ENCODE data around the gene FAM135A. TPM values are rescaled to one million over a fixed set of nuclear protein-coding genes. Genes with fewer than 3 reads are reported as not detected.

Gene FAM135A
- total RNA-seq, 1 donor, result 16.3 TPM

GRCh38 chr6:70502484-70502883, 89.2 kb downstream of the FAM135A start:
- Histone ChIP-seq H4K20me1 (ENCODE audit: insufficient read depth, low read length) (no peaks in the 10 kb centered on the region), H3K36me3 (ENCODE audit: insufficient read depth, low read length) (peaks cover 9% of the 10 kb centered on the region), H3K27ac (ENCODE audit: low read depth, low read length) (no peak overlapping the region)

GRCh38 chr6:70503813-70504465, 90.6 kb downstream of the FAM135A start:
- Histone ChIP-seq H4K20me1 (ENCODE audit: insufficient read depth, low read length) (no peaks in the 10 kb centered on the region), H3K4me2 (ENCODE audit: insufficient read depth, low read length) (no peak overlapping the region), H3K79me2 (ENCODE audit: insufficient read depth, low read length) (no peaks in the 10 kb centered on the region), H3K27me3 (ENCODE audit: insufficient read depth, low read length) (no peaks in the 10 kb centered on the region), H3K4me3 (ENCODE audit: insufficient read depth, low read length) (no peak overlapping the region), H3K9me3 (ENCODE audit: low read depth, low read length) (peaks cover 5% of the 10 kb centered on the region), H3K27ac (ENCODE audit: low read depth, low read length) (no peak overlapping the region), H3K4me1 (ENCODE audit: insufficient read depth, low read length) (no peaks in the 10 kb centered on the region), H2AFZ (ENCODE audit: low read length) (no peak overlapping the region), H3K36me3 (ENCODE audit: insufficient read depth, low read length) (peaks cover 9% of the 10 kb centered on the region)
- no peak for DNase-seq (ENCODE audit: insufficient read length, low spot score, missing footprints)
- no peak for TF ChIP-seq CTCF (IDR thresholded peaks at IDR 0.05; ENCODE audit: extremely low read depth, low read depth, low read length)

More at GRCh38 chr6:70502484-70502883, 89.2 kb downstream of the FAM135A start:
- no peak for TF ChIP-seq CTCF (IDR thresholded peaks at IDR 0.05; ENCODE audit: extremely low read depth, low read depth, low read length)
- H2AFZ ChIP-seq (ENCODE audit: low read length), result no peak overlapping the region
- no peak for DNase-seq (ENCODE audit: insufficient read length, low spot score, missing footprints)
- no peaks in the 10 kb centered on the region for H3K4me1 ChIP-seq (ENCODE audit: insufficient read depth, low read length)
- H3K27me3 ChIP-seq (ENCODE audit: insufficient read depth, low read length), result no peaks in the 10 kb centered on the region
- H3K4me2 ChIP-seq (ENCODE audit: insufficient read depth, low read length), result no peak overlapping the region
- peaks cover 5% of the 10 kb centered on the region for H3K9me3 ChIP-seq (ENCODE audit: low read depth, low read length)
- no peak overlapping the region for H3K4me3 ChIP-seq (ENCODE audit: insufficient read depth, low read length)
- H3K79me2 ChIP-seq (ENCODE audit: insufficient read depth, low read length), result no peaks in the 10 kb centered on the region

- Histone ChIP-seq H3K4me1 (ENCODE audit: insufficient read depth, low read length) (no peaks in the 10 kb centered on the region), H3K27me3 (ENCODE audit: insufficient read depth, low read length) (no peaks in the 10 kb centered on the region), H3K36me3 (ENCODE audit: insufficient read depth, low read length) (peaks cover 9% of the 10 kb centered on the region), H3K27ac (ENCODE audit: low read depth, low read length) (no peak overlapping the region), H3K4me2 (ENCODE audit: insufficient read depth, low read length) (no peak overlapping the region), H3K9me3 (ENCODE audit: low read depth, low read length) (peaks cover 5% of the 10 kb centered on the region), H3K79me2 (ENCODE audit: insufficient read depth, low read length) (no peaks in the 10 kb centered on the region), H2AFZ (ENCODE audit: low read length) (no peak overlapping the region), H4K20me1 (ENCODE audit: insufficient read depth, low read length) (no peaks in the 10 kb centered on the region), H3K4me3 (ENCODE audit: insufficient read depth, low read length) (no peak overlapping the region)
- DNase-seq (ENCODE audit: insufficient read length, low spot score, missing footprints), result no peak
- no peak for TF ChIP-seq CTCF (IDR thresholded peaks at IDR 0.05; ENCODE audit: extremely low read depth, low read depth, low read length)
Measured at GRCh38 chr6:70506321-70506720, 93.0 kb downstream of the FAM135A start.

- DNase-seq (ENCODE audit: insufficient read length, low spot score, missing footprints), result no peak
- TF ChIP-seq CTCF (IDR thresholded peaks at IDR 0.05; ENCODE audit: extremely low read depth, low read depth, low read length), result no peak
- H3K4me1 ChIP-seq (ENCODE audit: insufficient read depth, low read length), result no peaks in the 10 kb centered on the region
Measured at GRCh38 chr6:70507161-70507560, 93.9 kb downstream of the FAM135A start.

More at GRCh38 chr6:70507161-70507560, 93.9 kb downstream of the FAM135A start:
- H3K4me3 ChIP-seq (ENCODE audit: insufficient read depth, low read length), result no peak overlapping the region
- no peaks in the 10 kb centered on the region for H3K27me3 ChIP-seq (ENCODE audit: insufficient read depth, low read length)
- H3K36me3 ChIP-seq (ENCODE audit: insufficient read depth, low read length), result peaks cover 9% of the 10 kb centered on the region
- H3K4me2 ChIP-seq (ENCODE audit: insufficient read depth, low read length), result no peak overlapping the region
- no peak overlapping the region for H3K27ac ChIP-seq (ENCODE audit: low read depth, low read length)
- peaks cover 5% of the 10 kb centered on the region for H3K9me3 ChIP-seq (ENCODE audit: low read depth, low read length)
- H4K20me1 ChIP-seq (ENCODE audit: insufficient read depth, low read length), result no peaks in the 10 kb centered on the region
- no peaks in the 10 kb centered on the region for H3K79me2 ChIP-seq (ENCODE audit: insufficient read depth, low read length)
- no peak overlapping the region for H2AFZ ChIP-seq (ENCODE audit: low read length)

All from osteoblast (primary cell).